Measurements from ENCODE around the gene ARHGAP6. TPM values are rescaled to one million over a fixed set of nuclear protein-coding genes. Genes with fewer than 3 reads are reported as not detected.

The ARHGAP6 gene
- total RNA-seq, 1 donor from 2014 or later = 4.9 TPM

DNA sequence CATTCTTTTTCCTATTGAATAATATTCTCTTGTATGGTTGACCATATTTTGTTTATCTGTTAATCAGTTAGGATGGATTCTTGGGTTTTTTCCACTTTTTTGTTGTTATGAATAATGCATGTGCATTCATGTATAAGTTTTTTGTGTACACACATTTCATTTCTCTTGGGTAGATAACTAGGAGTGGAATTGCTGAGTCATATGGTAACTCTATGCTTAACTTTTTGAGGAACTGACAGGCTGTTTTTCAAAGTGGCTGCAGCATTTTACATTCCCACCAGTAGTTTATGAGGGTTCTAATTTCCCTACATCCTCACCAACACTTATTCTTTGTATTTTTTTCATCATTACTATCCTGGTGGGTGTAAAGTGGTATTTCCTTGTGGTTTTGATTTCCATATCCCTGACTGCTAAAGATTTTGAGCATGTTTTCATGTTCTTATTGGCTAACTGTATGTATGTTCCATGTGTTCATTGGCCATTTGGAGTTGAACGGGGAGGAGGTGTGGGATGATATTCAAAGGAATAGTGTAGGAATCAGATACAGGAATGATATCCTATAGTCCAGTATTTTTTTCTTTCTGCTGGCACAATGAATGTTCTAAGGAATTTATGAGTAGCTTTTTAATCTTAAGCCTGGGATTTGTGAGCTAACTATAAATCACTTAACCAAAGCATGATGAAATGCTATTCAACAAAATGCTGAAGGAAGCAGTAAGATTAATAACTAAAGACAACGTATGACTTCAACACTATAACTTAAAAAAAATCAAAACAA lies 258.2 kb downstream of the ARHGAP6 start:
- H3K4me3 ChIP-seq (ENCODE audit: low read depth, low read length) = no peak overlapping the region
- DNase-seq (ENCODE audit: low read depth) = no peak
- TF ChIP-seq, protein P1, sequence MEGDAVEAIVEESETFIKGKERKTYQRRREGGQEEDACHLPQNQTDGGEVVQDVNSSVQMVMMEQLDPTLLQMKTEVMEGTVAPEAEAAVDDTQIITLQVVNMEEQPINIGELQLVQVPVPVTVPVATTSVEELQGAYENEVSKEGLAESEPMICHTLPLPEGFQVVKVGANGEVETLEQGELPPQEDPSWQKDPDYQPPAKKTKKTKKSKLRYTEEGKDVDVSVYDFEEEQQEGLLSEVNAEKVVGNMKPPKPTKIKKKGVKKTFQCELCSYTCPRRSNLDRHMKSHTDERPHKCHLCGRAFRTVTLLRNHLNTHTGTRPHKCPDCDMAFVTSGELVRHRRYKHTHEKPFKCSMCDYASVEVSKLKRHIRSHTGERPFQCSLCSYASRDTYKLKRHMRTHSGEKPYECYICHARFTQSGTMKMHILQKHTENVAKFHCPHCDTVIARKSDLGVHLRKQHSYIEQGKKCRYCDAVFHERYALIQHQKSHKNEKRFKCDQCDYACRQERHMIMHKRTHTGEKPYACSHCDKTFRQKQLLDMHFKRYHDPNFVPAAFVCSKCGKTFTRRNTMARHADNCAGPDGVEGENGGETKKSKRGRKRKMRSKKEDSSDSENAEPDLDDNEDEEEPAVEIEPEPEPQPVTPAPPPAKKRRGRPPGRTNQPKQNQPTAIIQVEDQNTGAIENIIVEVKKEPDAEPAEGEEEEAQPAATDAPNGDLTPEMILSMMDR (conservative IDR thresholded peaks at IDR 0.05; ENCODE audit: low read depth, low read length) = no peak

DNA sequence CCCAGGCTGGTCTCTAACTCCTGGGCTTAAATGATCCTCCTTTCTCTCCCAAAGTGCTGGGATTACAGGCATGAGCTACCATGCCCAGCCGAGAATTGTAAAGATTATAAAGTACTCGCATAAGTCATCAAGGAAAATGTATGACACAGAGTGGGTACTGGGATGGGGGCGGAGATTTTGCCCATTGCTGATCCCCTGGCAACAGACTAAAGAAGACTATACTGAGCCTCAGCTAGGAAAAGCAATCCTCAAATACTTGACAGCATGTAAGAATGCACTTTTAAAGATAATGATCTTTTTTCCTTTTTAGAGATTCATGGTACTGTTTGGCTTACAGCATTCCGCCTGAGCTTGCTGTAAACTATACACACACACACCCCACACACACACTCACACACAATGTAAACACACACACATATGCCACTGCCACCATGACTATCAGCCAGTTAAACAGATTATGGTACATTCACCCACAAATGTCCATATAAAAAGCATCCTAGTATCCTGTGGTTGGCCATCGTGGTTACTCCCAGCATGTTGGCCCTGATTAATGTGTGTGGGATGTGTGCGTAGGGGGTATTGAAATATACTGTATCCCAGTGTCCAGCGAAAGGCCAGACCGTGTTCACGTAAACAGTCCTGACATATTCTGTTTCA lies 259.5 kb downstream of the ARHGAP6 start:
- TF ChIP-seq, protein P1 (conservative IDR thresholded peaks at IDR 0.05; ENCODE audit: low read depth, low read length) = no peak
- DNase-seq (ENCODE audit: low read depth) = no peak
- no peak overlapping the region for H3K4me3 ChIP-seq (ENCODE audit: low read depth, low read length)

DNA sequence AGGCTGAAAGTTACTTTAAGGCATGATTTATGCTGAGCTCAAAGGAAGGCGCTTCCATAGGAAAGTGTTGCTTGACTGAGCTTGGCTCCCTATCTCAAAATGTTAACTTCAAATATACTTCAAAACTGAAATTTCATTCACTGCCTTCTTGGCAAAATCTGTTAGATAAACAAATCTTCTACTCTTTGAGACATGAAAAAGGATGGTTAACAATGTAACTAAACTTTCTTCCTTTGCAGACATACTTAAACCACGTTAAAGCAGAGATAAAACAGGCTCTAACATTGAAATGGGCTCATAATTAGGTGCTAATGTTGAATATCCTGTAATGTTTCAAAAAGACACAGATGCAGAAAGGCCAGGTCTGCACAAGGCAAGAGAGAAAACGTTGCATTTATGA lies 262.1 kb downstream of the ARHGAP6 start:
- TF ChIP-seq, protein P1 (conservative IDR thresholded peaks at IDR 0.05; ENCODE audit: low read depth, low read length) = no peak
- no peak for DNase-seq (ENCODE audit: low read depth)
- H3K4me3 ChIP-seq (ENCODE audit: low read depth, low read length) = no peak overlapping the region

- DNase-seq (ENCODE audit: low read depth) = no peak
- H3K4me3 ChIP-seq (ENCODE audit: low read depth, low read length) = no peak overlapping the region
- TF ChIP-seq, protein P1 (conservative IDR thresholded peaks at IDR 0.05; ENCODE audit: low read depth, low read length) = no peak
Observed at GRCh38 chrX:11401966-11402365, 263.8 kb downstream of the ARHGAP6 start.

DNA sequence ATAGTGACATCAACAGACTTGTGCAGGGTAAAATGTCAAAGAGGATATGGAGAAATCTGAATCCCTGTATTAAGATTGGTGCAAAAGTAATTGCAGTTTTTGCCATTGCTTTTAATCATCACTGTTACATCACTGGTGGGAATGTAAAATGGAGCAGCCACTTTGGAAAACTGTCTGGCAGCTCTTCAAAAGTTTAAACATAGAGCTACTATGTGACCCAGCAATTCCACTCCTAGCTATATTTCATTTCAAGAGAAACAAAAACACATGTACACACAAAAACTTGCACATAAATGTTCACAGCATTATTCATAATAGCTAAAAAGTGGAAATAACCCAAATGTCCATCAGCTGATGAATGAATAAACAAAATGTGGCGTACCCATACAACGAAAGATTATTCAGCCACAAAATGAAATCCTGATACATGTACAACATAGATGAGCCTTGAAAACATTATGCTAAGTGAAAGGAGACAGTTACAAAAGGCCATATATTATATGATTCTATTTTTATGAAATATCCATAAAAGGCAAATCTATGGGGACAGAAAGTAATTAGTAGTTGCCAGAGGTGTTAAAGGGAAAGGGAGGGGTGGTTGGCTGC lies 266.1 kb downstream of the ARHGAP6 start:
- no peak overlapping the region for H3K4me3 ChIP-seq (ENCODE audit: low read depth, low read length)
- DNase-seq (ENCODE audit: low read depth) = no peak
- TF ChIP-seq, protein P1 (conservative IDR thresholded peaks at IDR 0.05; ENCODE audit: low read depth, low read length) = no peak

DNA sequence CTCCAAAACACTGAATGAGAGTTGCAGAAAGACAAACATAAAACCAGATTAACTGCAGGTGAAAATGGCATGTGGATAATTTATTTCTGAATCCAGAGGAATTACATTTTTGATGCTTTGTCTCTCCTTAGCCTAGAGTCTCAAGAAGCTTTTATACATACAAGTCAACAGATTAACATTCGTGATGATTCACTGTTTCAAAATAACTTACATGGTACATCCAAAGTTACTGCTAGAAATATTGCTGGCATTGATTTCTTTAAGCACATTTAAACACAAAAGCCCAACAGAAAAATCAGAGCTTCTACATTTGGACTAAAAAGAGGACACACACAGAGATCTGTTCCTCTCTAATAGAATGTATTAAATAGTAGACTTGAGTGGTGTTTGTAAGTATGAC lies 266.9 kb downstream of the ARHGAP6 start:
- no peak overlapping the region for H3K4me3 ChIP-seq (ENCODE audit: low read depth, low read length)
- TF ChIP-seq, protein P1 (conservative IDR thresholded peaks at IDR 0.05; ENCODE audit: low read depth, low read length) = no peak
- DNase-seq (ENCODE audit: low read depth) = no peak

All from epithelial cell of proximal tubule (primary cell).